Measurements from ENCODE around the gene TAS2R19.

TAS2R19 gene

GRCh38 chr12:11026118-11026517 is 3.7 kb upstream of the TAS2R19 start:
- DNase-seq (ENCODE audit: low spot score), result no peak
- in situ Hi-C loops (cut with MboI; ENCODE audit: low pct_unique_long_range_greater_than_20kb, low sequenced_read_pairs, unreplicated experiment), result no loop called here
- no peak for TF ChIP-seq CTCF (IDR thresholded peaks at IDR 0.05; ENCODE audit: extremely low read depth, insufficient read depth, missing control alignments)

- in situ Hi-C loops (cut with MboI; ENCODE audit: low pct_unique_long_range_greater_than_20kb, low sequenced_read_pairs, unreplicated experiment), result no loop called here
- TF ChIP-seq CTCF (IDR thresholded peaks at IDR 0.05; ENCODE audit: extremely low read depth, insufficient read depth, missing control alignments), result no peak
- DNase-seq (ENCODE audit: low spot score), result no peak
Measured at GRCh38 chr12:11023387-11023786, 967 bp upstream of the TAS2R19 start.

- no peak for DNase-seq (ENCODE audit: low spot score)
- in situ Hi-C loops (cut with MboI; ENCODE audit: low pct_unique_long_range_greater_than_20kb, low sequenced_read_pairs, unreplicated experiment), result no loop called here
- no peak for TF ChIP-seq CTCF (IDR thresholded peaks at IDR 0.05; ENCODE audit: extremely low read depth, insufficient read depth, missing control alignments)
Measured at GRCh38 chr12:11016937-11017336, 5.5 kb downstream of the TAS2R19 start.

GRCh38 chr12:11015775-11016430 is 6.5 kb downstream of the TAS2R19 start:
- TF ChIP-seq CTCF (IDR thresholded peaks at IDR 0.05; ENCODE audit: extremely low read depth, insufficient read depth, missing control alignments), result no peak
- in situ Hi-C loops (cut with MboI; ENCODE audit: low pct_unique_long_range_greater_than_20kb, low sequenced_read_pairs, unreplicated experiment), result no loop called here
- DNase-seq (ENCODE audit: low spot score), result no peak

- in situ Hi-C loops (cut with MboI; ENCODE audit: low pct_unique_long_range_greater_than_20kb, low sequenced_read_pairs, unreplicated experiment), result no loop called here
- DNase-seq (ENCODE audit: low spot score), result no peak
- TF ChIP-seq CTCF (IDR thresholded peaks at IDR 0.05; ENCODE audit: extremely low read depth, insufficient read depth, missing control alignments), result no peak
Measured at GRCh38 chr12:11014234-11014633, 8.2 kb downstream of the TAS2R19 start.

GRCh38 chr12:11007608-11008007 is 14.8 kb downstream of the TAS2R19 start:
- TF ChIP-seq CTCF (IDR thresholded peaks at IDR 0.05; ENCODE audit: extremely low read depth, insufficient read depth, missing control alignments), result no peak
- in situ Hi-C loops (cut with MboI; ENCODE audit: low pct_unique_long_range_greater_than_20kb, low sequenced_read_pairs, unreplicated experiment), result no loop called here
- DNase-seq (ENCODE audit: low spot score), result no peak

Measured in GM13977 (cell line).